GM18870 (cell line): Measurements from ENCODE around the gene STARD4.

Experiments used
- ATAC-seq: cut with Tn5 transposase; IDR thresholded peaks from one replicate; pipeline ENCODE4 v1.9.1; 2021; ENCODE audit warnings: moderate library complexity; ENCODE audit not compliant: unreplicated experiment

STARD4 gene

GRCh38 chr5:111472579-111472978 is 39.8 kb downstream of the STARD4 start:
- no peak for ATAC-seq

GRCh38 chr5:111472096-111472495 is 40.2 kb downstream of the STARD4 start:
- ATAC-seq = no peak

- ATAC-seq = no peak
Observed at GRCh38 chr5:111469903-111470302, 42.4 kb downstream of the STARD4 start.

GRCh38 chr5:111469293-111469896 is 42.9 kb downstream of the STARD4 start:
- ATAC-seq = no peak

GRCh38 chr5:111463311-111463710 is 49.0 kb downstream of the STARD4 start:
- no peak for ATAC-seq

- ATAC-seq = no peak
Observed at GRCh38 chr5:111461934-111462333, 50.4 kb downstream of the STARD4 start.

- no peak for ATAC-seq
Observed at GRCh38 chr5:111461255-111461671, 51.1 kb downstream of the STARD4 start.

GRCh38 chr5:111454776-111455175 is 57.6 kb downstream of the STARD4 start:
- no peak for ATAC-seq

GRCh38 chr5:111454198-111454622 is 58.1 kb downstream of the STARD4 start:
- ATAC-seq = no peak

GRCh38 chr5:111453747-111454146 is 58.6 kb downstream of the STARD4 start:
- no peak for ATAC-seq

GRCh38 chr5:111453295-111453694 is 59.0 kb downstream of the STARD4 start:
- ATAC-seq = no peak

GRCh38 chr5:111447822-111448221 is 64.5 kb downstream of the STARD4 start:
- no peak for ATAC-seq

GRCh38 chr5:111447099-111447498 is 65.2 kb downstream of the STARD4 start:
- ATAC-seq = no peak
